Neural progenitor cell (in vitro differentiated cells): ENCODE measurements around the gene WASHC2A.

Experiments used
- EZH2 ChIP-seq: fragments of 200-600 bp; sonication (generic); IDR thresholded peaks from 2 replicates; pipeline ENCODE4 v1.6.1; 2017; ENCODE audit warnings: antibody characterized with exemption, mild to moderate bottlenecking, moderate library complexity
- TF ChIP-seq, protein P1 (sequence below): fragments of 200-600 bp; sonication (generic); IDR thresholded peaks from 2 replicates; pipeline ENCODE4 v1.5.1; 2017; ENCODE audit warnings: antibody characterized with exemption, mild to moderate bottlenecking

DNA sequence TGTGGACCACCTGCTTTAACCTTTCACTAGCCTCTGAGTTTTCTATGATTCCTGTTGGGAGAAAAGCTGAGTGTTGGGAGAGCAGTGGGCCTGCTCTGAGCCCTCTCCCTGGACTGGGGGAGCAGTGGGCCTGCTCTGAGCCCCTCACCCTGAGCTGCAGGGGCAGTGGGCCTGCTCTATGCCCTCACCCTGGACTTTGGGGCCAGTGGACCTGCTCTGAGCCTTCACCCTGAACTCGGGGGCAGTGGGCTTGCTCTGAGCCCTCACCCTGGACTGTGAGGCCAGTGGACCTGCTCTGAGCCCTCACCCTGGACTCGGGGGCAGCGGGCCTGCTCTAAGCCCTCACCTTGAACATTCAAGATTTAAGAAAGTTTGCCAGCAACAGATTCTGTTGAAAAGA lies 46.1 kb upstream of the WASHC2A start:
- no peak for TF ChIP-seq EZH2
- TF ChIP-seq, protein P1, sequence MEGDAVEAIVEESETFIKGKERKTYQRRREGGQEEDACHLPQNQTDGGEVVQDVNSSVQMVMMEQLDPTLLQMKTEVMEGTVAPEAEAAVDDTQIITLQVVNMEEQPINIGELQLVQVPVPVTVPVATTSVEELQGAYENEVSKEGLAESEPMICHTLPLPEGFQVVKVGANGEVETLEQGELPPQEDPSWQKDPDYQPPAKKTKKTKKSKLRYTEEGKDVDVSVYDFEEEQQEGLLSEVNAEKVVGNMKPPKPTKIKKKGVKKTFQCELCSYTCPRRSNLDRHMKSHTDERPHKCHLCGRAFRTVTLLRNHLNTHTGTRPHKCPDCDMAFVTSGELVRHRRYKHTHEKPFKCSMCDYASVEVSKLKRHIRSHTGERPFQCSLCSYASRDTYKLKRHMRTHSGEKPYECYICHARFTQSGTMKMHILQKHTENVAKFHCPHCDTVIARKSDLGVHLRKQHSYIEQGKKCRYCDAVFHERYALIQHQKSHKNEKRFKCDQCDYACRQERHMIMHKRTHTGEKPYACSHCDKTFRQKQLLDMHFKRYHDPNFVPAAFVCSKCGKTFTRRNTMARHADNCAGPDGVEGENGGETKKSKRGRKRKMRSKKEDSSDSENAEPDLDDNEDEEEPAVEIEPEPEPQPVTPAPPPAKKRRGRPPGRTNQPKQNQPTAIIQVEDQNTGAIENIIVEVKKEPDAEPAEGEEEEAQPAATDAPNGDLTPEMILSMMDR: no peak
